ENCODE data around the gene AP2S1. TPM values are rescaled to one million over a fixed set of nuclear protein-coding genes. Genes with fewer than 3 reads are reported as not detected.

AP2S1 gene
- total RNA-seq, 1 experiment from 2014 or later, result 146 TPM

GRCh38 chr19:46839752-46840497 lies 10.7 kb downstream of the AP2S1 start:
- H3K36me3 ChIP-seq (ENCODE audit: control insufficient read depth, insufficient read depth, low read length), result no peaks in the 10 kb centered on the region
- TF ChIP-seq TCF7L2 (IDR thresholded peaks at IDR 0.05; ENCODE audit: low read depth, low read length), result no peak
- TF ChIP-seq POLR2AphosphoS5 (IDR thresholded peaks at IDR 0.05; ENCODE audit: low read depth, low read length), result no peak
- ATAC-seq, result peak; percentile 15
- H3K27ac ChIP-seq (ENCODE audit: low read length), result no peak overlapping the region
- H3K9me3 ChIP-seq (ENCODE audit: control insufficient read depth, insufficient read depth, low read depth, low read length), result no peaks in the 10 kb centered on the region
- H3K27me3 ChIP-seq (ENCODE audit: control insufficient read depth, insufficient read depth, low read length), result no peaks in the 10 kb centered on the region
- in situ Hi-C loops (cut with HindIII; ENCODE audit: low pct_unique_long_range_greater_than_20kb, low sequenced_read_pairs), result no loop called here
- DNase-seq (ENCODE audit: low read depth, low spot score), result no peak
- intact Hi-C loops (cut with micrococcal nuclease; ENCODE audit: unreplicated experiment), result no loop called here
- CTCF ChIA-PET, result interaction anchor here (0.6 to 1.5 kb wide), 12 partner anchors 10 to 286 kb away, joined by 3 to 19 read pairs (median 4); no protein-coding TSS in a partner anchor
- H3K4me1 ChIP-seq (ENCODE audit: control insufficient read depth, insufficient read depth, low read length), result no peaks in the 10 kb centered on the region; the same call in 1 of the 2 replicates
- BruUV-seq (replicated peaks), result no TSS peak
- POLR2A ChIA-PET, result interaction anchor here (0.6 kb wide), 1 partner anchor 11 kb away, joined by 9 read pairs; the partner anchor contains the start of gene AP2S1
- no peak overlapping the region for H3K4me3 ChIP-seq (ENCODE audit: low read depth in 2 of 2, low read length in 2 of 2)

- ChIA-PET POLR2A (no interaction called here), CTCF (interaction anchor here (0.7 kb wide), 1 partner anchor 137 kb away, joined by 3 read pairs; no protein-coding TSS in a partner anchor)
- H3K36me3 ChIP-seq (ENCODE audit: control insufficient read depth, insufficient read depth, low read length), result no peaks in the 10 kb centered on the region
- TSS peak; percentile 65 for BruUV-seq (replicated peaks)
- no peak for TF ChIP-seq TCF7L2 (IDR thresholded peaks at IDR 0.05; ENCODE audit: low read depth, low read length)
- TF ChIP-seq SIN3A (IDR thresholded peaks at IDR 0.05; ENCODE audit: borderline replicate concordance, insufficient read depth, low read depth, low read length), result no peak
- no peak for TF ChIP-seq REST (IDR thresholded peaks at IDR 0.05; ENCODE audit: insufficient read depth in 1 of 2, low read depth in 2 of 2, low read length in 1 of 2)
- no peak for TF ChIP-seq CTCF (IDR thresholded peaks at IDR 0.05)
- no peak for TF ChIP-seq POLR2AphosphoS5 (IDR thresholded peaks at IDR 0.05; ENCODE audit: low read depth, low read length)
- in situ Hi-C loops (cut with HindIII; ENCODE audit: low pct_unique_long_range_greater_than_20kb, low sequenced_read_pairs), result no loop called here
- no peak overlapping the region for H3K27ac ChIP-seq (ENCODE audit: low read length)
- H3K4me1 ChIP-seq (ENCODE audit: control insufficient read depth, insufficient read depth, low read length), result no peaks in the 10 kb centered on the region; the same call in 1 of the 2 replicates
- ATAC-seq (no peak), DNase-seq (ENCODE audit: low read depth, low spot score) (no peak)
- H3K9me3 ChIP-seq (ENCODE audit: control insufficient read depth, insufficient read depth, low read depth, low read length), result no peaks in the 10 kb centered on the region
- intact Hi-C loops (cut with micrococcal nuclease; ENCODE audit: unreplicated experiment), result no loop called here
- H3K27me3 ChIP-seq (ENCODE audit: control insufficient read depth, insufficient read depth, low read length), result no peaks in the 10 kb centered on the region
- H3K4me3 ChIP-seq (ENCODE audit: low read depth in 2 of 2, low read length in 2 of 2), result no peak overlapping the region
These were observed 12.5 kb downstream of the AP2S1 start for GRCh38 chr19:46838160-46838559.

GRCh38 chr19:46834984-46835383 lies 15.7 kb downstream of the AP2S1 start:
- no peak overlapping the region for H3K4me3 ChIP-seq (ENCODE audit: low read depth in 2 of 2, low read length in 2 of 2)
- in situ Hi-C loops (cut with HindIII; ENCODE audit: low pct_unique_long_range_greater_than_20kb, low sequenced_read_pairs), result no loop called here
- ChIA-PET POLR2A (no interaction called here), CTCF (no interaction called here)
- no peaks in the 10 kb centered on the region for H3K36me3 ChIP-seq (ENCODE audit: control insufficient read depth, insufficient read depth, low read length)
- ATAC-seq (no peak), DNase-seq (ENCODE audit: low read depth, low spot score) (no peak)
- no peaks in the 10 kb centered on the region for H3K9me3 ChIP-seq (ENCODE audit: control insufficient read depth, insufficient read depth, low read depth, low read length)
- BruUV-seq (replicated peaks), result no TSS peak
- H3K4me1 ChIP-seq (ENCODE audit: control insufficient read depth, insufficient read depth, low read length), result no peaks in the 10 kb centered on the region
- no peaks in the 10 kb centered on the region for H3K27me3 ChIP-seq (ENCODE audit: control insufficient read depth, insufficient read depth, low read length)
- TF ChIP-seq TCF7L2 (IDR thresholded peaks at IDR 0.05; ENCODE audit: low read depth, low read length) (no peak), CTCF (IDR thresholded peaks at IDR 0.05) (no peak), SIN3A (IDR thresholded peaks at IDR 0.05; ENCODE audit: borderline replicate concordance, insufficient read depth, low read depth, low read length) (no peak), REST (IDR thresholded peaks at IDR 0.05; ENCODE audit: insufficient read depth in 1 of 2, low read depth in 2 of 2, low read length in 1 of 2) (no peak), POLR2AphosphoS5 (IDR thresholded peaks at IDR 0.05; ENCODE audit: low read depth, low read length) (no peak)
- no peak overlapping the region for H3K27ac ChIP-seq (ENCODE audit: low read length)
- intact Hi-C loops (cut with micrococcal nuclease; ENCODE audit: unreplicated experiment), result loop anchor here (5.0 kb wide), 1 partner anchor 78 kb away; no protein-coding TSS in a partner anchor

Measured in Panc1 (cell line).